ENCODE data around the gene SAMD1. TPM values are rescaled to one million over a fixed set of nuclear protein-coding genes. Genes with fewer than 3 reads are reported as not detected.

The SAMD1 gene
- total and polyA plus RNA-seq, 2 of the 13 experiments (the other 11 are each of a cell fraction or from before 2014, with no cell fraction given) = 17.5 to 45.0 TPM

DNA sequence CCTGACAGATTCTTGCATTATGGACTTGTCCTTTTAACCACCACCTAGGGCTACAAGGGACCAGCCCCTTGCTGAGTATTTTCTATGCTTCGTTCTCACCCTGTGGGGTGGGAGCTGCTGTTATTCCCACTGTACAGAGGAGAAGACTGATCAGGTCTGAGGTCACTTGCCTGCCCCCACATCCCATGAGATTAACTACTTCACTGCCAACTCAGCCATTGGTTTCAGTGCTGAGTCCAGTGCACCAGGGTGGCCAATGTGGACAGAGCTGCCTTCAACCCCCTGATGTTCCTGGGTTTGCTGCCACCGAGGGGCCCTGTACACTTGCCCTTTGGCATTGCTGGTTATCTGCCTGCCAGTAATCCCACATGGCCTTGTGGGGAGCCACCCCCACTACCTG is 20.1 kb upstream of the SAMD1 start:
- no peak for DNase-seq (ENCODE audit: low spot score)
- POLR2A ChIA-PET = no interaction called here
- CTCF ChIA-PET (ENCODE audit: low intra/inter-chr PET ratio, low total read pairs) = no interaction called here
- no peak for ATAC-seq
- peaks cover 0 to 2% of the 10 kb centered on the region in 2 experiments; a peak in 1 of 5 replicates for H3K36me3 ChIP-seq (replicated peaks in 1 of 2; ENCODE audit: control insufficient read depth in 1 of 2, insufficient read depth in 2 of 2, low read length in 2 of 2)
- no peak for FAIRE-seq
- H2AFZ ChIP-seq (ENCODE audit: low read length) = no peak overlapping the region
- WGBS (ENCODE audit: low lambda C conversion rate) = no CpG with 5 or more reads among the region's 2 CpGs
- no peaks in the 10 kb centered on the region for H3K9me3 ChIP-seq (ENCODE audit: low read length)
- intact Hi-C loops (cut with micrococcal nuclease; ENCODE audit: unreplicated experiment) = no loop called here
- no peak overlapping the region for H3K4me2 ChIP-seq (ENCODE audit: low read depth, low read length)
- no peak overlapping the region for H3K4me3 ChIP-seq (replicated peaks in 1 of 3; ENCODE audit: insufficient read depth in 1 of 3, low read depth in 2 of 3, low read length in 3 of 3)
- no peak overlapping the region for H3K9ac ChIP-seq (ENCODE audit: insufficient read depth, low read depth, low read length)
- BruUV-seq (replicated peaks) = no TSS peak
- H3K79me2 ChIP-seq (ENCODE audit: insufficient read depth, low read length) = no peaks in the 10 kb centered on the region
- H3K4me1 ChIP-seq (ENCODE audit: insufficient read depth, low read length) = peaks cover 48% of the 10 kb centered on the region
- in situ Hi-C loops (cut with HindIII; ENCODE audit: extremely low pct_ligation_motif_present, low pct_unique_long_range_greater_than_20kb) = no loop called here
- no peak overlapping the region for H3K27ac ChIP-seq (ENCODE audit: extremely low read length, insufficient read depth, low read length)
- no peaks in the 10 kb centered on the region for H3K27me3 ChIP-seq (ENCODE audit: control insufficient read depth in 1 of 2, insufficient read depth in 2 of 2, low read length in 2 of 2)
- TF ChIP-seq ZNF652 (CRISPR knock-in tag; IDR thresholded peaks at IDR 0.05; ENCODE audit: borderline replicate concordance, low read depth) (peak; percentile 89), FOXC1 (CRISPR knock-in tag; IDR thresholded peaks at IDR 0.05; ENCODE audit: borderline replicate concordance) (no peak), ZNF629 (CRISPR knock-in tag; conservative IDR thresholded peaks at IDR 0.05) (peak; percentile 89), ZMYM3 (CRISPR knock-in tag; IDR thresholded peaks at IDR 0.05) (0 out of 2 replicates have a peak, but pooled peaks have one; percentile 23), HNF4A (CRISPR knock-in tag; IDR thresholded peaks at IDR 0.05) (peak; percentile 10; the same call in 1 of the 2 replicates), SOX5 (CRISPR knock-in tag; IDR thresholded peaks at IDR 0.05; ENCODE audit: borderline replicate concordance) (no peak), HNF4G (IDR thresholded peaks at IDR 0.05; ENCODE audit: borderline replicate concordance, low read depth, low read length) (0 out of 2 replicates have a peak, but pooled peaks have one; percentile 15), HNF4G (CRISPR knock-in tag; IDR thresholded peaks at IDR 0.05; ENCODE audit: borderline replicate concordance, low read depth) (no peak), U2AF1 (optimal IDR thresholded peaks at IDR 0.05; ENCODE audit: low read depth, low read length) (no peak), HDAC6 (IDR thresholded peaks at IDR 0.05; ENCODE audit: low read depth, low read length) (no peak)
- TF ChIP-seq, protein P1, sequence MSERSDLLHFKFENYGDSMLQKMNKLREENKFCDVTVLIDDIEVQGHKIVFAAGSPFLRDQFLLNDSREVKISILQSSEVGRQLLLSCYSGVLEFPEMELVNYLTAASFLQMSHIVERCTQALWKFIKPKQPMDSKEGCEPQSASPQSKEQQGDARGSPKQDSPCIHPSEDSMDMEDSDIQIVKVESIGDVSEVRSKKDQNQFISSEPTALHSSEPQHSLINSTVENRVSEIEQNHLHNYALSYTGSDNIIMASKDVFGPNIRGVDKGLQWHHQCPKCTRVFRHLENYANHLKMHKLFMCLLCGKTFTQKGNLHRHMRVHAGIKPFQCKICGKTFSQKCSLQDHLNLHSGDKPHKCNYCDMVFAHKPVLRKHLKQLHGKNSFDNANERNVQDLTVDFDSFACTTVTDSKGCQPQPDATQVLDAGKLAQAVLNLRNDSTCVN (CRISPR knock-in tag; IDR thresholded peaks at IDR 0.05; ENCODE audit: borderline replicate concordance) = no peak
- TF ChIP-seq, protein P2, sequence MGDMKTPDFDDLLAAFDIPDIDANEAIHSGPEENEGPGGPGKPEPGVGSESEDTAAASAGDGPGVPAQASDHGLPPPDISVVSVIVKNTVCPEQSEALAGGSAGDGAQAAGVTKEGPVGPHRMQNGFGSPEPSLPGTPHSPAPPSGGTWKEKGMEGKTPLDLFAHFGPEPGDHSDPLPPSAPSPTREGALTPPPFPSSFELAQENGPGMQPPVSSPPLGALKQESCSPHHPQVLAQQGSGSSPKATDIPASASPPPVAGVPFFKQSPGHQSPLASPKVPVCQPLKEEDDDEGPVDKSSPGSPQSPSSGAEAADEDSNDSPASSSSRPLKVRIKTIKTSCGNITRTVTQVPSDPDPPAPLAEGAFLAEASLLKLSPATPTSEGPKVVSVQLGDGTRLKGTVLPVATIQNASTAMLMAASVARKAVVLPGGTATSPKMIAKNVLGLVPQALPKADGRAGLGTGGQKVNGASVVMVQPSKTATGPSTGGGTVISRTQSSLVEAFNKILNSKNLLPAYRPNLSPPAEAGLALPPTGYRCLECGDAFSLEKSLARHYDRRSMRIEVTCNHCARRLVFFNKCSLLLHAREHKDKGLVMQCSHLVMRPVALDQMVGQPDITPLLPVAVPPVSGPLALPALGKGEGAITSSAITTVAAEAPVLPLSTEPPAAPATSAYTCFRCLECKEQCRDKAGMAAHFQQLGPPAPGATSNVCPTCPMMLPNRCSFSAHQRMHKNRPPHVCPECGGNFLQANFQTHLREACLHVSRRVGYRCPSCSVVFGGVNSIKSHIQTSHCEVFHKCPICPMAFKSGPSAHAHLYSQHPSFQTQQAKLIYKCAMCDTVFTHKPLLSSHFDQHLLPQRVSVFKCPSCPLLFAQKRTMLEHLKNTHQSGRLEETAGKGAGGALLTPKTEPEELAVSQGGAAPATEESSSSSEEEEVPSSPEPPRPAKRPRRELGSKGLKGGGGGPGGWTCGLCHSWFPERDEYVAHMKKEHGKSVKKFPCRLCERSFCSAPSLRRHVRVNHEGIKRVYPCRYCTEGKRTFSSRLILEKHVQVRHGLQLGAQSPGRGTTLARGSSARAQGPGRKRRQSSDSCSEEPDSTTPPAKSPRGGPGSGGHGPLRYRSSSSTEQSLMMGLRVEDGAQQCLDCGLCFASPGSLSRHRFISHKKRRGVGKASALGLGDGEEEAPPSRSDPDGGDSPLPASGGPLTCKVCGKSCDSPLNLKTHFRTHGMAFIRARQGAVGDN (CRISPR knock-in tag; IDR thresholded peaks at IDR 0.05) = peak; percentile 46
- TF ChIP-seq, protein P3, sequence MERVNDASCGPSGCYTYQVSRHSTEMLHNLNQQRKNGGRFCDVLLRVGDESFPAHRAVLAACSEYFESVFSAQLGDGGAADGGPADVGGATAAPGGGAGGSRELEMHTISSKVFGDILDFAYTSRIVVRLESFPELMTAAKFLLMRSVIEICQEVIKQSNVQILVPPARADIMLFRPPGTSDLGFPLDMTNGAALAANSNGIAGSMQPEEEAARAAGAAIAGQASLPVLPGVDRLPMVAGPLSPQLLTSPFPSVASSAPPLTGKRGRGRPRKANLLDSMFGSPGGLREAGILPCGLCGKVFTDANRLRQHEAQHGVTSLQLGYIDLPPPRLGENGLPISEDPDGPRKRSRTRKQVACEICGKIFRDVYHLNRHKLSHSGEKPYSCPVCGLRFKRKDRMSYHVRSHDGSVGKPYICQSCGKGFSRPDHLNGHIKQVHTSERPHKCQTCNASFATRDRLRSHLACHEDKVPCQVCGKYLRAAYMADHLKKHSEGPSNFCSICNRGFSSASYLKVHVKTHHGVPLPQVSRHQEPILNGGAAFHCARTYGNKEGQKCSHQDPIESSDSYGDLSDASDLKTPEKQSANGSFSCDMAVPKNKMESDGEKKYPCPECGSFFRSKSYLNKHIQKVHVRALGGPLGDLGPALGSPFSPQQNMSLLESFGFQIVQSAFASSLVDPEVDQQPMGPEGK (CRISPR knock-in tag; IDR thresholded peaks at IDR 0.05) = no peak
- TF ChIP-seq, protein P4, sequence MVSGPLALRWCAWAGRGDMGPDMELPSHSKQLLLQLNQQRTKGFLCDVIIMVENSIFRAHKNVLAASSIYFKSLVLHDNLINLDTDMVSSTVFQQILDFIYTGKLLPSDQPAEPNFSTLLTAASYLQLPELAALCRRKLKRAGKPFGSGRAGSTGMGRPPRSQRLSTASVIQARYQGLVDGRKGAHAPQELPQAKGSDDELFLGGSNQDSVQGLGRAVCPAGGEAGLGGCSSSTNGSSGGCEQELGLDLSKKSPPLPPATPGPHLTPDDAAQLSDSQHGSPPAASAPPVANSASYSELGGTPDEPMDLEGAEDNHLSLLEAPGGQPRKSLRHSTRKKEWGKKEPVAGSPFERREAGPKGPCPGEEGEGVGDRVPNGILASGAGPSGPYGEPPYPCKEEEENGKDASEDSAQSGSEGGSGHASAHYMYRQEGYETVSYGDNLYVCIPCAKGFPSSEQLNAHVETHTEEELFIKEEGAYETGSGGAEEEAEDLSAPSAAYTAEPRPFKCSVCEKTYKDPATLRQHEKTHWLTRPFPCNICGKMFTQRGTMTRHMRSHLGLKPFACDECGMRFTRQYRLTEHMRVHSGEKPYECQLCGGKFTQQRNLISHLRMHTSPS (CRISPR knock-in tag; IDR thresholded peaks at IDR 0.05; ENCODE audit: low read depth) = peak; percentile 37; the same call in 1 of the 2 replicates
- no peaks in the 10 kb centered on the region for H4K20me1 ChIP-seq (ENCODE audit: insufficient read depth, low read length)
